Osteoblast (primary cell): Measurements from ENCODE around the gene S100A9. TPM values are rescaled to one million over a fixed set of nuclear protein-coding genes. Genes with fewer than 3 reads are reported as not detected.

ENCODE experiments used
- DNase-seq: peaks from one replicate; pipeline ENCODE4 v3.0.0; 2011; ENCODE audit warnings: low spot score, mixed read lengths; ENCODE audit not compliant: insufficient read length; ENCODE audit errors: missing footprints
- H2AFZ ChIP-seq: 2 replicates; pipeline ENCODE4 v1.6.0; 2011; ENCODE audit warnings: mild to moderate bottlenecking, low read length
- H3K27ac ChIP-seq: 2 replicates; pipeline ENCODE4 v1.5.1; 2011; ENCODE audit warnings: mild to moderate bottlenecking, low read depth, low read length, moderate library complexity
- H3K27me3 ChIP-seq: 2 replicates; pipeline ENCODE4 v1.6.0; 2012; ENCODE audit warnings: mild to moderate bottlenecking, control low read depth, inconsistent platforms, low read length, moderate library complexity; ENCODE audit not compliant: insufficient read depth
- H3K36me3 ChIP-seq: 2 replicates; pipeline ENCODE4 v1.5.1; 2011; ENCODE audit warnings: mild to moderate bottlenecking, low read length, control low read depth, moderate library complexity; ENCODE audit not compliant: insufficient read depth
- H3K4me1 ChIP-seq: 2 replicates; pipeline ENCODE4 v1.5.1; 2011; ENCODE audit warnings: mild to moderate bottlenecking, low read length, control low read depth, moderate library complexity; ENCODE audit not compliant: insufficient read depth
- H3K4me2 ChIP-seq: 2 replicates; pipeline ENCODE4 v1.6.0; 2011; ENCODE audit warnings: mild to moderate bottlenecking, low read length; ENCODE audit not compliant: insufficient read depth
- H3K4me3 ChIP-seq: fragments of 200-600 bp; sonication (generic); 3 replicates; pipeline ENCODE4 v1.5.1; 2012; ENCODE audit warnings: mild to moderate bottlenecking, low read length, inconsistent platforms; ENCODE audit not compliant: insufficient read depth
- H3K79me2 ChIP-seq: 2 replicates; pipeline ENCODE4 v1.6.0; 2012; ENCODE audit warnings: mild to moderate bottlenecking, low read length, control low read depth, inconsistent platforms; ENCODE audit not compliant: insufficient read depth
- H3K9me3 ChIP-seq: 2 replicates; pipeline ENCODE4 v1.5.1; 2011; ENCODE audit warnings: low read depth, low read length, control low read depth
- H4K20me1 ChIP-seq: 2 replicates; pipeline ENCODE4 v1.6.0; 2012; ENCODE audit warnings: mild to moderate bottlenecking, low read length, control low read depth; ENCODE audit not compliant: insufficient read depth
- total RNA-seq: library from RNA; depleted of rRNA; stranded (reverse); fragments of >200 nt; gene quantifications from 2 replicates; pipeline ENCODE4 v1.2.3, GENCODE V29; 2012
- TF ChIP-seq, protein P1 (sequence below): IDR thresholded peaks from 2 replicates; pipeline ENCODE4 v1.5.1; 2011; ENCODE audit warnings: mild to moderate bottlenecking, low read depth, low read length, moderate library complexity; ENCODE audit errors: extremely low read depth

The S100A9 gene
- total RNA-seq, 1 donor = 0.36 TPM

DNA sequence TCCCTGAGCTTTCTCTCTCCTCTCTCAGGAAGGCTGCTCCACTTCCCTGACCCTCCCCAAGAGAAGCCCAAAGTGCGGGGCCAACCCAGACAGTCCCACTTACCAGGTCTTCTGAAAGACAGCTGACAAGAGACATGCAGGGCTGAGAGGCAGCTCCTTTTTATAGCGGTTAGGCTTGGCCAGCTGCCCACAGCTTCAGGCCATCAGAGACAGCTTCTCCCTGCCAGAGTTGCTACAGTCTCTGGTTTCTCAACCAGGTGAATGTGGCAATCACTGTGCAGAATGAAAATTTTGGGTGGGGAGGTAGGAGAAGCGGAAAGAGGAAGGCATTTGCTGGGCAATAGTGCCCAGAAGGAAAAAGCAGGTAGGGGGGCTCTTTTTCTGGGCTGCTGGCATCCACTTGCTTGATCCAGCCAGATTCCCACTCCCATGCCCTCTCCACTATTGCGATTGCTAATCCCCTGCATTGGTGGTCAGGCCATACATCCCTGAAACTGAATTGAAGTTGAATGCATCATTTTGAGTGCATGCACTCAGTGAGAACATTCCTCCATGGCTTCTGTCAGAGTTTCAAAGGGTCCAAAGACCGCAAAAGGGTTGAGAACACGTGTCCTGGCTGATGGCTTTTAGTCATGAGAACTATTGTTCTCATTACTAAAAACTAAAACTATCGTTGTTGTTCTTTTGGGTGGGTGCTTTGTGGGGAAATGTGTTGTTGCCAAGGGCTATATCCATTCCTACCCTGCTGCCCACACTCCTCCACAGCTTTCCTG is 33.5 kb downstream of the S100A9 start, which contains the start of gene S100A8:
Gene S100A8 (minus strand): TSS at position 136 of the 773 bp plus-strand sequence. CDS start 538 bp downstream, outside the sequence.
- no peak within 1 kb of the TSS for H3K4me2 ChIP-seq
- H3K79me2 ChIP-seq = no peaks in the 10 kb centered on the region
- no peaks in the 10 kb centered on the region for H3K4me1 ChIP-seq
- DNase-seq = no peak
- H4K20me1 ChIP-seq = no peaks in the 10 kb centered on the region
- no peaks in the 10 kb centered on the region for H3K9me3 ChIP-seq
- no peak within 1 kb of the TSS for H3K4me3 ChIP-seq
- TF ChIP-seq, protein P1, sequence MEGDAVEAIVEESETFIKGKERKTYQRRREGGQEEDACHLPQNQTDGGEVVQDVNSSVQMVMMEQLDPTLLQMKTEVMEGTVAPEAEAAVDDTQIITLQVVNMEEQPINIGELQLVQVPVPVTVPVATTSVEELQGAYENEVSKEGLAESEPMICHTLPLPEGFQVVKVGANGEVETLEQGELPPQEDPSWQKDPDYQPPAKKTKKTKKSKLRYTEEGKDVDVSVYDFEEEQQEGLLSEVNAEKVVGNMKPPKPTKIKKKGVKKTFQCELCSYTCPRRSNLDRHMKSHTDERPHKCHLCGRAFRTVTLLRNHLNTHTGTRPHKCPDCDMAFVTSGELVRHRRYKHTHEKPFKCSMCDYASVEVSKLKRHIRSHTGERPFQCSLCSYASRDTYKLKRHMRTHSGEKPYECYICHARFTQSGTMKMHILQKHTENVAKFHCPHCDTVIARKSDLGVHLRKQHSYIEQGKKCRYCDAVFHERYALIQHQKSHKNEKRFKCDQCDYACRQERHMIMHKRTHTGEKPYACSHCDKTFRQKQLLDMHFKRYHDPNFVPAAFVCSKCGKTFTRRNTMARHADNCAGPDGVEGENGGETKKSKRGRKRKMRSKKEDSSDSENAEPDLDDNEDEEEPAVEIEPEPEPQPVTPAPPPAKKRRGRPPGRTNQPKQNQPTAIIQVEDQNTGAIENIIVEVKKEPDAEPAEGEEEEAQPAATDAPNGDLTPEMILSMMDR = no peak
- no peaks in the 10 kb centered on the region for H3K36me3 ChIP-seq
- no peak within 1 kb of the TSS for H3K27ac ChIP-seq
- H2AFZ ChIP-seq = no peak within 1 kb of the TSS
- peaks cover 4% of the 10 kb centered on the region for H3K27me3 ChIP-seq

DNA sequence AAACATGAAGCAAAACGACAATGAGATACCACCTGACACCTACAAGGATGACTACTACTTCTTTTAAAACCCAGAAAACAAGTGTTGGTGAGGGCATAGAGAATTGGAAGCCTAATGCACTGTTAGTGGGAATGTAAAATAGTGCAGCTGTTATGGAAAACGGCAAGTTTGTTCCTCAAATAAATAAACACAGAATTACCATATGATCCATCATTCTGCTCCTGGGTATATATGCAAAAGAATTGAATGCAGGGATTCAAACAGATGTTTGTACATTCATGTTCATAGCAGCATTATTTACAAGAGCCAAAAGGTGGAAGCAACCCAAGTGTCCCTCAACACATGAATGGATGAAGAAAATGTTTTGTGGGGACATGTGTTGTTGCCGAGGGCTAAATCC is 34.6 kb downstream of the S100A9 start:
- Histone ChIP-seq H3K79me2 (no peaks in the 10 kb centered on the region), H3K27ac (no peak overlapping the region), H2AFZ (no peak overlapping the region), H3K27me3 (no peaks in the 10 kb centered on the region), H3K9me3 (no peaks in the 10 kb centered on the region), H3K4me2 (no peak overlapping the region), H4K20me1 (no peaks in the 10 kb centered on the region), H3K4me1 (no peaks in the 10 kb centered on the region), H3K36me3 (no peaks in the 10 kb centered on the region), H3K4me3 (no peak overlapping the region)
- TF ChIP-seq, protein P1 = no peak
- no peak for DNase-seq

- H3K9me3 ChIP-seq = no peaks in the 10 kb centered on the region
- no peak overlapping the region for H3K27ac ChIP-seq
- no peak overlapping the region for H3K4me3 ChIP-seq
- no peak overlapping the region for H3K4me2 ChIP-seq
- H3K79me2 ChIP-seq = no peaks in the 10 kb centered on the region
- H3K27me3 ChIP-seq = no peaks in the 10 kb centered on the region
- no peaks in the 10 kb centered on the region for H4K20me1 ChIP-seq
- TF ChIP-seq, protein P1 = no peak
- H3K4me1 ChIP-seq = no peaks in the 10 kb centered on the region
- H3K36me3 ChIP-seq = no peaks in the 10 kb centered on the region
- H2AFZ ChIP-seq = no peak overlapping the region
- no peak for DNase-seq
Measured at GRCh38 chr1:153392822-153393221, 35.2 kb downstream of the S100A9 start.

GRCh38 chr1:153393926-153394325 is 36.3 kb downstream of the S100A9 start:
- Histone ChIP-seq H3K9me3 (no peaks in the 10 kb centered on the region), H3K36me3 (no peaks in the 10 kb centered on the region), H3K27me3 (no peaks in the 10 kb centered on the region), H3K79me2 (no peaks in the 10 kb centered on the region), H4K20me1 (no peaks in the 10 kb centered on the region), H3K27ac (no peak overlapping the region), H3K4me3 (no peak overlapping the region), H3K4me2 (no peak overlapping the region), H2AFZ (no peak overlapping the region), H3K4me1 (no peaks in the 10 kb centered on the region)
- DNase-seq = no peak
- TF ChIP-seq, protein P1 = no peak
